ENCODE measurements around the gene TEX51. TPM values are rescaled to one million over a fixed set of nuclear protein-coding genes. Genes with fewer than 3 reads are reported as not detected.

TEX51 gene
- total and polyA plus RNA-seq, 2 of the 4 experiments (the other 2 are of a cell fraction): not detected

DNA sequence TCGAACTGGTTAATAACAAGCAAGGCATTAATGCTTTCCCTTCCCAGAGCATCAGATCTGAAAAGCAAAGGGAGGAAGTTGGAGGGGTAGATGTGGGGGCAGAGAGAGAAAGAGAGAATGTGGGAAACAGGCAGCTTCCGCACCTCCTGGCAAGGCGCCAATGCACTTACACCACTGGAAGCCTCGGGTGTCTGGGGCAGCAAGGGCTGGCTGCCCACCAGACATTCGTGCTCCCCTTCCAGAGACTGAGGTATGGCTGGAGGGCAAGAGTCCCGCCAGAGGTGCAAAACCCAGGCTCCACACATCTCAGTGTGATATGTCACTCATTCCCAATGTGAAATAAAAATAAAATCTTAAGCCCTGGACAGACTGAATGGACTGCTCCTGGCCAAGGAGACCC is 46.4 kb downstream of the TEX51 start:
- H4K91ac ChIP-seq (ENCODE audit: insufficient read depth, low read depth, low read length): no peak overlapping the region
- no peak overlapping the region for H4K5ac ChIP-seq (ENCODE audit: low read depth, low read length)
- ChIA-PET CTCF (no interaction called here), POLR2A (ENCODE audit: unreplicated experiment) (no interaction called here)
- dilution Hi-C loops (cut with HindIII; ENCODE audit: low sequenced_read_pairs, unreplicated experiment): no loop called here
- H3K9ac ChIP-seq (ENCODE audit: low read depth, low read length): no peak overlapping the region
- H2AK5ac ChIP-seq (ENCODE audit: low read depth, low read length): no peak overlapping the region
- no peak overlapping the region for H3K4me3 ChIP-seq (ENCODE audit: insufficient read depth, low read depth, low read length)
- no peak for DNase-seq
- H3K56ac ChIP-seq (ENCODE audit: extremely low read depth, insufficient read depth, low read length): no peak overlapping the region
- H3K9me3 ChIP-seq (ENCODE audit: control insufficient read depth, insufficient read depth, low read length): no peaks in the 10 kb centered on the region
- H4K20me1 ChIP-seq (ENCODE audit: insufficient read depth, low read length): no peaks in the 10 kb centered on the region
- no peak overlapping the region for H3K23ac ChIP-seq (ENCODE audit: low read depth, low read length)
- no peak overlapping the region for H2AK9ac ChIP-seq (replicated peaks; ENCODE audit: low read depth, low read length, poor library complexity)
- no peaks in the 10 kb centered on the region for H3K79me1 ChIP-seq (ENCODE audit: low read depth in 1 of 2, low read length in 2 of 2)
- intact Hi-C loops (cut with micrococcal nuclease): no loop called here
- H2BK120ac ChIP-seq (ENCODE audit: low read depth, low read length): no peak overlapping the region
- ATAC-seq (ENCODE audit: low read depth): no peak
- TF ChIP-seq, protein P1, sequence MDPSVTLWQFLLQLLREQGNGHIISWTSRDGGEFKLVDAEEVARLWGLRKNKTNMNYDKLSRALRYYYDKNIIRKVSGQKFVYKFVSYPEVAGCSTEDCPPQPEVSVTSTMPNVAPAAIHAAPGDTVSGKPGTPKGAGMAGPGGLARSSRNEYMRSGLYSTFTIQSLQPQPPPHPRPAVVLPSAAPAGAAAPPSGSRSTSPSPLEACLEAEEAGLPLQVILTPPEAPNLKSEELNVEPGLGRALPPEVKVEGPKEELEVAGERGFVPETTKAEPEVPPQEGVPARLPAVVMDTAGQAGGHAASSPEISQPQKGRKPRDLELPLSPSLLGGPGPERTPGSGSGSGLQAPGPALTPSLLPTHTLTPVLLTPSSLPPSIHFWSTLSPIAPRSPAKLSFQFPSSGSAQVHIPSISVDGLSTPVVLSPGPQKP (IDR thresholded peaks at IDR 0.05; ENCODE audit: borderline replicate concordance, low read depth, low read length): no peak
- no peak for TF ChIP-seq RCOR1 (IDR thresholded peaks at IDR 0.05; ENCODE audit: insufficient replicate concordance, low read length)
- in situ Hi-C loops (cut with MboI; ENCODE audit: low sequenced_read_pairs): no loop called here
- no peak overlapping the region for H3K4ac ChIP-seq (ENCODE audit: low read depth, low read length)
- H3K36me3 ChIP-seq (ENCODE audit: control insufficient read depth, insufficient read depth, low read length): no peaks in the 10 kb centered on the region
- no CpG with 5 or more reads among the region's 6 CpGs for WGBS, 2 experiments (ENCODE audit: extremely low coverage in 2 of 2, insufficient read length in 1 of 2)
- no peaks in the 10 kb centered on the region for H3K4me1 ChIP-seq (ENCODE audit: control insufficient read depth, insufficient read depth, low read length)
- BruUV-seq (replicated peaks): no TSS peak
- no peak overlapping the region for H3K4me2 ChIP-seq (ENCODE audit: low read depth, low read length)
- no peak overlapping the region for H2AFZ ChIP-seq (replicated peaks; ENCODE audit: low read length, poor library complexity)
- H3K18ac ChIP-seq (ENCODE audit: low read depth, low read length): no peak overlapping the region
- H2BK5ac ChIP-seq (ENCODE audit: low read depth, low read length, poor library complexity, severe bottlenecking): no peak overlapping the region
- H2BK15ac ChIP-seq (ENCODE audit: low read depth, low read length): no peak overlapping the region
- no peak overlapping the region for H2BK20ac ChIP-seq (ENCODE audit: low read depth, low read length)
- no peaks in the 10 kb centered on the region for H3K9me1 ChIP-seq (ENCODE audit: insufficient read depth, low read length)
- no peak overlapping the region for H4K8ac ChIP-seq (ENCODE audit: low read depth in 2 of 2, low read length in 2 of 2)
- no peak overlapping the region for H3K27ac ChIP-seq (ENCODE audit: insufficient read depth, low read length)
- H3K27me3 ChIP-seq (ENCODE audit: control insufficient read depth, insufficient read depth, low read length): peaks cover 7% of the 10 kb centered on the region; the same call in 1 of the 2 replicates
- H3K14ac ChIP-seq (replicated peaks; ENCODE audit: low read depth, low read length): no peak overlapping the region

Measured in IMR-90 (cell line).